Activated CD4-positive, alpha-beta T cell treated with anti-CD3 and anti-CD28 coated beads, Interleukin-2, amount 50 U/mL, for 16 hours (primary cell): Measurements from ENCODE around the gene HLTF.
"Not testable (repeated sequence)": the region's sequence is repeated elsewhere in the genome, so short reads cannot be mapped to it uniquely, and the experiment has no call there.

Source experiments
- DNase-seq: peaks from one replicate; pipeline ENCODE4 v3.0.0-alpha.2; 2020

The HLTF gene

GRCh38 chr3:149015393-149015792, 70.9 kb downstream of the HLTF start:
- DNase-seq, result no peak

- no peak for DNase-seq
Measured at GRCh38 chr3:149013726-149014125, 72.6 kb downstream of the HLTF start.

- DNase-seq, result no peak
Measured at GRCh38 chr3:149011676-149012075, 74.7 kb downstream of the HLTF start.

GRCh38 chr3:149010966-149011365, 75.4 kb downstream of the HLTF start:
- no peak for DNase-seq

- no peak for DNase-seq
Measured at GRCh38 chr3:149010504-149010951, 75.8 kb downstream of the HLTF start.

GRCh38 chr3:149009732-149010131, 76.6 kb downstream of the HLTF start:
- DNase-seq, result peak; percentile 74

- DNase-seq, result no peak
Measured at GRCh38 chr3:149007567-149008257, 78.6 kb downstream of the HLTF start.

GRCh38 chr3:149005416-149005815, 80.9 kb downstream of the HLTF start:
- DNase-seq, result no peak

GRCh38 chr3:149004622-149005021, 81.7 kb downstream of the HLTF start:
- DNase-seq, result no peak

- peak; percentile 67 for DNase-seq
Measured at GRCh38 chr3:149003653-149004305, 82.6 kb downstream of the HLTF start.

GRCh38 chr3:149001727-149002126, 84.6 kb downstream of the HLTF start:
- DNase-seq, result no peak

- DNase-seq, result no peak
Measured at GRCh38 chr3:149000206-149000745, 86.1 kb downstream of the HLTF start.

- DNase-seq, result no peak
Measured at GRCh38 chr3:148999806-149000205, 86.5 kb downstream of the HLTF start.

- peak; percentile 41 for DNase-seq
Measured at GRCh38 chr3:148998715-148999423, 87.5 kb downstream of the HLTF start.

GRCh38 chr3:148998297-148998696, 88.0 kb downstream of the HLTF start:
- DNase-seq, result no peak

GRCh38 chr3:148997623-148998022, 88.7 kb downstream of the HLTF start:
- DNase-seq, result no peak

- DNase-seq, result no peak
Measured at GRCh38 chr3:148992635-148993255, 93.6 kb downstream of the HLTF start.

GRCh38 chr3:148992027-148992634, 94.2 kb downstream of the HLTF start:
- peak; percentile 28 for DNase-seq

- peak; percentile 82 for DNase-seq
Measured at GRCh38 chr3:148991219-148992026, 94.9 kb downstream of the HLTF start, which contains the start of gene GYG1. Gene GYG1 (plus strand): TSS chr3:148991540. CDS start chr3:148991641, 101 bp downstream.

GRCh38 chr3:148990236-148990635, 96.1 kb downstream of the HLTF start:
- peak; percentile 75 for DNase-seq

GRCh38 chr3:148987551-148987950, 98.8 kb downstream of the HLTF start:
- not testable (repeated sequence) for DNase-seq

- DNase-seq, result no peak
Measured at GRCh38 chr3:148981273-148981672, 105.1 kb downstream of the HLTF start.
